ENCODE results near the gene PWWP2B.
A peak's percentile ranks its signal among the peaks of the same experiment; 100 is the strongest.

The PWWP2B gene

DNA sequence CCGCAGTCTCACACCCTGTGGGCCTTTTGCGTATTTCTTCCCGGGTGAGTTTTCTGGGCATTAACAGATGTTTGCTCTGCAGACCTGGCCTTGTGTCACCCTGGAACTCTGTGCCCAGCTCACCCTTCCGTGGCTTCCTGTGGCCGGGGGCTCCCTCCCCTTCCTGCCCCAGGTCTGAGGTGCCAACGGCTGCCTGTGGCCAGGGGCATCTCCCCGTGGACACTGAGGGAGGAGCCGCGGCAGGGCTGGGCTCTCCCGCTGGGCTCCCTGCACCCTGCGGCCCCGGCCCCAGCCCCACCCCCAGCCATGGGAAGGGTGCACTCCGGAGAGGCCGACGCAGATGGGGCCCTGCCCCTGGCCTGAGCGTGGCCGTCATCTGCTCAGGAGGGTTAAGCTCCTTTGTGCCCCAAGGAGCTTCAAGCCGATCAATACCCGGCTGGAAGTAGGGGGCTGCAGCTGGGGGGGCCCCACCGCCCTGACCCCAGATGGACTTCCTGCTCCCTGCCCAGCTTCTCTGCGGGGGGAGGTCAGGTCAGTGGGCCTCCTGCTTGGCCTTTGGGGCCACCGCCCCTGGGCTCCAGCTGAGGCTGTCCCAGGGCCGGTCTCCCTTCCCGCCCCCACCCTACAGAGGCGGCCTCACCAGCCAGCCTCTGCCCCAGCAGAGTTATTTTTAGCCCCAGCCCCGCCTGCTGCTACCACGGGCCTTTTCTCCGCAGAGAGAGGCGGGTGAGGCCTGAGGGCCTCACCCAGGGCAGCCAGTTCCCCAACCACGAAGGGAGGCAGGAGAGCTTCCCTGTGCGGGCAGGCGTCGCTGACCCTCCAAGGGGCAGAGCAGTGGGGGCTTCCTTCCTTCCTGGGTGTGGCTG lies 24.2 kb downstream of the PWWP2B start:
- DNase-seq (ENCODE audit: low read depth): peak; percentile 50
- H3K4me3 ChIP-seq (ENCODE audit: low read depth, low read length): no peak overlapping the region
- TF ChIP-seq CTCF (conservative IDR thresholded peaks at IDR 0.05; ENCODE audit: low read depth, low read length): no peak

DNA sequence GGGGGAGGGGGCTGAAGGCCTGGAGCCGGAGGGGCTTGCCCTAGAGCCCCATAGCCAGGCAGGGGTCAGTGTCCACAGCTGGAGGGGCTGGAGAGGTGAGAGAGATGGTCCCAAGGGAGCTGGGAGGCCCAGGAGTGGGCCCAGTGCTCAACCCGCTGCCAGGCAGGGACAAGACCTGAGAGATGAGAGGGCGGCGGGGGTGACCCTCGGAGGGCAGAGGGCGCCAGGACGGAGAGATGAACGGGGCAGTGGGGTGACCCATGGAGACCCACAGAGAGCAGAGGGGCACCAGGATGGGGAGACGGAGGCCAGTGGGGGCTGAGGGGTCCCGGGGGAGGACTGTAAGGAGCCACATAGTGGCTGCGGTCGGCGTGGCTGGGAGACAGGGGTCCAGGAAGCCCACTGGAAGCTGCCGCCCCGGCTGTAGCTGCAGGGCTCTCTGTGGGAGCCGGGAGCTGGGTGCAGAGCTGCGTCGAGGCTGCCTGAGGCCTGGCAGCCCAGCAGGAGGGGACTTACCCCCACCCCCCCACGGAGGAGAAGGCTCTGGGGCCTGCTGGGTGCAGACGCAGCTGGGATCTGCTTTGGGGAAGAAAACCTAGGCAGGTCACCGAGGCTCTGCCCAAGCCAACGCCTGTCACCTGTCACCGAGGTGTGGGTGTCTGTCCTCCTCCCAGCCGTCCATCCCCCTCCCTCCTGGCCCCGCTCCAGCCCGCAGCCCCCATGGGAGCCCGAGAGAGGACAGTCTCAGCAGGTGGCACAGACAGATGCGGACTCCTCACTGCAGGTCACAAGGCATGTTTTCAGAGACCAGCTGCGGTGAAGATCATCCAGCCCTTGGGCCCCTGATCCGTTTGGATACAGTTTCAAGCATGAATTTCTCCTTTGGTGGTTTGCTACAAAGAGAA lies 25.1 kb downstream of the PWWP2B start:
- H3K4me3 ChIP-seq (ENCODE audit: low read depth, low read length): no peak overlapping the region
- no peak for TF ChIP-seq CTCF (conservative IDR thresholded peaks at IDR 0.05; ENCODE audit: low read depth, low read length)
- peak; percentile 37 for DNase-seq (ENCODE audit: low read depth)

DNA sequence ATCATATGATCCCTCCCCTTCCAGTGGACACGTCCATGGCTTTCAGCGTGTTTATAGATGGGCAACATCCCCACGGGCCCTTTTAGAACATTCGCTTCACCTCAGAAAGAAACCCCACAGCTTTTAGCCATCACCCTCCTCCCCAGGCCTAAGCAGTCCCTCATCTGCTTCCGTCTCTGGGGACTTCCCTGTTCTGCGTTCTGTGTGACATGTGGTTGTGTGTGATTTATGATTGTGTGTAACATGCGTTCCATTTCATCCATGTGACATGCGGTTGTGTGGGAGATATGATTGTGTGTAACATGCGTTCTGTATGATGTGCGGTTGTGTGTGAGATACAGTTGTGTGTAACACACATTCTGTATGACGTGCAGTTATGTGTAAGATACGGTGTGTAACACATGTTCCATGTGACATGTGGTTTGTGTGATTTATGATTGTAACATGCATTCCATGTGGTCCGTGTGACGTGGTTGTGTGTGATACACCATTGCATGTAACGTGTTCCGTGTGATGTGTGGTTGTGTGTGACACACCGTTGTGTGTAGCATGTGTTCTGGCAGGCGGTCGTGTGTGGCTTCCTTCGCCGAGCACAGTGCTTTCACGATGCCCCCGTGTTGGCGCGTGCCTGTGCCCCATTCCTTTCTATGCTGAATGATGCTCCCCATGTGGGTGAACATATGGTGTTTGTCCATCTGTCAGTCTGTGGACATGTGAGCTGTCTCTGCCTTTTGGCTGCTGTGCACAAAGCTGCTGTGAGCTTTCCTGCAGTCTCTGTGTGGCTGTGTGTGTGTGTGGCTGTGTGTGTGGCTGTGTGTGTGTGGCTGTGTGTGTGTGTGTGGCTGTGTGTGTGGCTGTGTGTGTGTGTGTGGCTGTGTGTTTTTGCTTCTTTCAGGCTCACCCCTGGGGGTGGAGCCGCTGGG lies 26.2 kb downstream of the PWWP2B start:
- no peak for TF ChIP-seq CTCF (conservative IDR thresholded peaks at IDR 0.05; ENCODE audit: low read depth, low read length)
- no peak overlapping the region for H3K4me3 ChIP-seq (ENCODE audit: low read depth, low read length)
- DNase-seq (ENCODE audit: low read depth): peak; percentile 42

- TF ChIP-seq CTCF (conservative IDR thresholded peaks at IDR 0.05; ENCODE audit: low read depth, low read length): no peak
- DNase-seq (ENCODE audit: low read depth): no peak
- H3K4me3 ChIP-seq (ENCODE audit: low read depth, low read length): no peak overlapping the region
Observed at GRCh38 chr10:132423966-132424861, 27.2 kb downstream of the PWWP2B start.

DNA sequence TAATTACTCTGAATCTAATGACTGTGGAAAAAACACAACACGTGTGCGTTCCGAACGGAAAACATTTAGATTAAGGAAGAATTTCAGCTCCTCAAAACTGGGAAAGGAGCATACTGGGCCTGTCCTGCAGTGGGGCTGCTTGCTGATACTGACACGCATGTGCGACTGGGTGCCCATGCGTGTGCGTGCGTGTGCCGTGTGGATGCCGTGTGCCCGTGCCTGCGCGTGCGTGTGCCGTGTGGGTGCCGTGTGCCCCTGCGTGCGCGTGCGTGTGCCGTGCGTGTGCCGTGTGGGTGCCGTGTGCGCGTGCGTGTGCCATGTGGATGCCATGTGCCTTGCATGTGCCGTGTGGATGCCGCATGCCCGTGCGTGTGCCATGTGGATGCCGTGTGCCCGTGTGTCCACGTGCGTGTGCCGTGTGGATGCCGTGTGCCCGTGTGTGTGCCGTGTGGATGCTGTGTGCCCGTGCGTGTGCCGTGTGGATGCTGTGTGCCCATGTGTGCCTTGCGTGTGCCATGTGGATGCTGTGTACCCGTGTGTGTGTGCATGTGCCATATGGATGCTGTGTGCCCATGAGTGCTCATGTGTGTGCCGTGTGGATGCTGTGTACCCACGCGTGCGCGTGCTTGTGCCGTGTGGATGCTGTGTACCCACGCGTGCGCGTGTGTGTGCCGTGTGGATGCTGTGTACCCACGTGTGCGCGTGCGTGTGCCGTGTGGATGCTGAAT lies 28.2 kb downstream of the PWWP2B start:
- no peak for TF ChIP-seq CTCF (conservative IDR thresholded peaks at IDR 0.05; ENCODE audit: low read depth, low read length)
- no peak overlapping the region for H3K4me3 ChIP-seq (ENCODE audit: low read depth, low read length)
- no peak for DNase-seq (ENCODE audit: low read depth)
